Heart left ventricle (tissue), 16 donors: ENCODE measurements around the gene ZNF664. TPM values are rescaled to one million over a fixed set of nuclear protein-coding genes. Genes with fewer than 3 reads are reported as not detected.

Experiments
- ATAC-seq, 4 donors: fragments of 200-7000 bp; cut with Tn5 transposase; one replicate each; pipeline ENCODE4 v1.9.1; 2020 to 2022; ENCODE audit warnings: moderate library complexity in 4 of 4, mild to moderate bottlenecking in 3 of 4, moderate number of reproducible peaks in 1 of 4
- DNase-seq, 5 donors: peaks; one replicate each; pipeline ENCODE4 v3.0.0-alpha.2; 2020
- H3K27ac ChIP-seq, 12 donors: fragments of 200-600 bp; sonication (generic) in 4 of 12; one replicate each; pipeline versions ENCODE4 v1.5.0 to v1.8.0; 2016 to 2022; ENCODE audit warnings: mild to moderate bottlenecking in 2 of 12
- H3K27me3 ChIP-seq, 9 donors: fragments of 200-600 bp; sonication (generic) in 2 of 9; one replicate each; pipeline versions ENCODE4 v1.5.1 to v1.8.0; 2016 to 2022; ENCODE audit warnings: mild to moderate bottlenecking in 3 of 9
- H3K36me3 ChIP-seq, 9 donors: fragments of 200-600 bp; sonication (generic) in 2 of 9; one replicate each; pipeline versions ENCODE4 v1.5.0 to v1.8.0; 2018 to 2022; ENCODE audit warnings: mild to moderate bottlenecking in 2 of 9
- H3K4me1 ChIP-seq, 12 donors: fragments of 200-600 bp; sonication (generic) in 4 of 12; one replicate each; pipeline versions ENCODE4 v1.5.0 to v1.8.0; 2016 to 2022; ENCODE audit warnings: mild to moderate bottlenecking in 3 of 12
- H3K4me3 ChIP-seq, 12 donors: fragments of 200-600 bp; sonication (generic) in 4 of 12; one replicate each; pipeline versions ENCODE4 v1.5.0 to v1.8.0; 2017 to 2022; ENCODE audit warnings: mild to moderate bottlenecking in 9 of 12, moderate library complexity in 4 of 12
- H3K9me3 ChIP-seq, 12 donors: fragments of 200-600 bp; sonication (generic) in 4 of 12; one replicate each; pipeline versions ENCODE4 v1.5.0 to v1.8.0; 2016 to 2022; ENCODE audit warnings: mild to moderate bottlenecking in 1 of 12
- POLR2A ChIP-seq, 2 donors: fragments of 450-650 bp; IDR thresholded peaks; one replicate each; pipeline ENCODE4 v1.6.1; 2017; ENCODE audit warnings: antibody characterized with exemption in 2 of 2, mild to moderate bottlenecking in 2 of 2, moderate library complexity in 2 of 2
- WGBS, 4 donors: extraction: QIAGEN DNeasy Blood & Tissue Kit in 2 of 4; methylation state at CpG; one replicate each; pipeline versions ENCODE4 v1.1.5 to v1.1.7; 2013 to 2018; 5-methylcytosine and 5-hydroxymethylcytosine counted together
- intact Hi-C, 10 donors: fragments of 100-400 bp; cut with DNase I; formaldehyde crosslinking; loops; one replicate each; pipeline versions ENCODE4 v1.11.1 to v1.14.2; 2022
- polyA plus RNA-seq, 2 donors: library from polyadenylated mRNA; stranded (reverse); fragments of 200-250 nt; gene quantifications; one replicate each; pipeline ENCODE4 v1.2.3, GENCODE V29; 2013
- total RNA-seq, 9 donors: library from RNA; depleted of rRNA in 2 of 9; stranded (reverse); fragments of >200 nt in 2 of 9; fragmentation: NEBNext Ultra II Directional in 3 of 9; extraction: Animal tissue kit (Norgen Biotek cat#: 25700) in 3 of 9; gene quantifications; one replicate each; pipeline versions ENCODE4 v1.1.0 to v1.2.4, GENCODE V29; 2016 to 2023
- TF ChIP-seq, protein P1 (sequence below), 12 donors: fragments of 200-600 bp; sonication (generic) in 4 of 12; IDR thresholded peaks; one replicate each; pipeline versions ENCODE4 v1.5.0 to v1.8.0; 2018 to 2022; ENCODE audit warnings: antibody characterized with exemption in 12 of 12, mild to moderate bottlenecking in 5 of 12
- donor health status: ischemic (EF 13 %, LVEDD 7.1; RV severe dilation, severe dysfunction).
- donor health status: healthy with polysubstance abuse.
- donor health status: DM: no; HTN: yes; CAD: no.
- donor health status: DM: no; HTN: no; CAD: no.
- donor health status: ischemic (EF 25% LVEDD 6.9; RV normal size, moderate dysfunction).
- donor health status: ischemic (EF 25% LVEDD 5.7; RV mildly dilated, moderate dysfunction).
- donor health status: healthy.
- donor health status: DM: yes; HTN: yes; CAD: no.
- donor health status: ischemic (EF 35%, LVEDD 5.7; RV mildly dilated, moderate dysfunction).
- donor health status: nonischemic (EF 11% LVEDD 7.7; RV severe dilation, severe dysfunction).
- donor health status: DM: yes; HTN: yes; CAD: no.
- donor health status: PGD.
- donor health status: ischemic (EF 29% LVEDD 5.4; RV normal size, mild dysfunction).
- donor health status: nonischemic (EF 23%, LVEDD 6.1; RV moderate dilation, normal function).

Gene ZNF664
- total and polyA plus RNA-seq, 11 donors: 43.1 to 104 (median 73.3) TPM

DNA sequence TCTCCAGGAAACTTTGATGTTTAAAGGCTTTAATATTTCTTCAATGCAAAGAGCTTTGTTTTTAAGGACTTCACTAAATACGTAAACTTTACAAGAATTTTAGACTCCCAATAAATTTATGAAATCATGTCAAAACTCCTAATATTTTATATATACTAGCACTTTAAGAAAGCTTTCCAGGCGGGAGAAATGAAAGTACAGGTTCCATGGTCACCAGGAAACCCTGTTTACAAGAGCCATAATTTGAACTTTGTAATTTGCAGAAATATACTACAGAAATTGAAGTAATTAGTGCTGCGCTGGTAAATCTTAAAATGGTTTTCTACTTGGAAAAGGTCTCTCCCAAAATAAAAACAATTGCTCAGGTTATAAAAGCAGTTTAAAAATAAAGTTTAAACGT is 9.2 kb upstream of the ZNF664 start:
- TF ChIP-seq, protein P1, sequence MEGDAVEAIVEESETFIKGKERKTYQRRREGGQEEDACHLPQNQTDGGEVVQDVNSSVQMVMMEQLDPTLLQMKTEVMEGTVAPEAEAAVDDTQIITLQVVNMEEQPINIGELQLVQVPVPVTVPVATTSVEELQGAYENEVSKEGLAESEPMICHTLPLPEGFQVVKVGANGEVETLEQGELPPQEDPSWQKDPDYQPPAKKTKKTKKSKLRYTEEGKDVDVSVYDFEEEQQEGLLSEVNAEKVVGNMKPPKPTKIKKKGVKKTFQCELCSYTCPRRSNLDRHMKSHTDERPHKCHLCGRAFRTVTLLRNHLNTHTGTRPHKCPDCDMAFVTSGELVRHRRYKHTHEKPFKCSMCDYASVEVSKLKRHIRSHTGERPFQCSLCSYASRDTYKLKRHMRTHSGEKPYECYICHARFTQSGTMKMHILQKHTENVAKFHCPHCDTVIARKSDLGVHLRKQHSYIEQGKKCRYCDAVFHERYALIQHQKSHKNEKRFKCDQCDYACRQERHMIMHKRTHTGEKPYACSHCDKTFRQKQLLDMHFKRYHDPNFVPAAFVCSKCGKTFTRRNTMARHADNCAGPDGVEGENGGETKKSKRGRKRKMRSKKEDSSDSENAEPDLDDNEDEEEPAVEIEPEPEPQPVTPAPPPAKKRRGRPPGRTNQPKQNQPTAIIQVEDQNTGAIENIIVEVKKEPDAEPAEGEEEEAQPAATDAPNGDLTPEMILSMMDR (IDR thresholded peaks at IDR 0.05): no peak
- no peak for TF ChIP-seq POLR2A (IDR thresholded peaks at IDR 0.05)
- H3K4me1 ChIP-seq: peaks cover 0 to 44% (median 4%) of the 10 kb centered on the region in 12 donors
- intact Hi-C loops: no loop called here
- no peak overlapping the region for H3K4me3 ChIP-seq
- DNase-seq (no peak), ATAC-seq (no peak)
- H3K27ac ChIP-seq: peak overlapping the region in 1 of 12 donors; percentile 28
- H3K27me3 ChIP-seq: no peaks in the 10 kb centered on the region
- WGBS, 4 donors: 93 to 97% (median 95%) methylated on average over 4 of the region's 4 CpGs
- peaks cover 0 to 8% (median 0%) of the 10 kb centered on the region in 9 donors for H3K36me3 ChIP-seq
- H3K9me3 ChIP-seq: no peaks in the 10 kb centered on the region

DNA sequence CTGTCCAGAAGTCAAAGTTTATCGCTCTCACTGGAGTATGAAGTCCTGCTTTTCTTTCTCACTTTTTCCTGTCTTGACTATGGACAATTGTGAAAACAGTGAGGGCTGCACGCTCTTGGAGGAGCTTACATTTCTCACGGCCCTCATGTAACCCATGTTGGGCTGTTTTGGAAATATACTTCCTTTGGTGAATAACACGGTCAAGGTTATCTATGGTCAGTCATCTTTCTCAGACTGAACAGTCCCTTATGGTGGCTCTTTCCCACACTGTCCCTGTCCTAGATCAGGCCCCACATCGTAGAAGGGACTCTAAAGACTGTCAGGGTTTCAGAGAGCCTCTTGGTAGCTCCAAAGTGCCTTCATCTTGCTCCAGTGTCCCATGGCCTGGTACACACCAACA is 7.6 kb upstream of the ZNF664 start:
- DNase-seq (no peak), ATAC-seq (peak in 3 of 4 donors; percentile 35 to 64 (median 48))
- intact Hi-C loops: no loop called here
- Histone ChIP-seq H3K27ac (peak overlapping the region in 7 of 12 donors; percentile 11 to 58 (median 14)), H3K27me3 (no peaks in the 10 kb centered on the region), H3K9me3 (no peaks in the 10 kb centered on the region), H3K36me3 (peaks cover 0 to 8% (median 0%) of the 10 kb centered on the region in 9 donors), H3K4me1 (peaks cover 0 to 38% (median 11%) of the 10 kb centered on the region in 12 donors), H3K4me3 (no peak overlapping the region)
- TF ChIP-seq, protein P1 (IDR thresholded peaks at IDR 0.05): no peak
- TF ChIP-seq POLR2A (IDR thresholded peaks at IDR 0.05): no peak
- 58 to 70% (median 59%) methylated on average over 5 of the region's 5 CpGs for WGBS, 4 donors

DNA sequence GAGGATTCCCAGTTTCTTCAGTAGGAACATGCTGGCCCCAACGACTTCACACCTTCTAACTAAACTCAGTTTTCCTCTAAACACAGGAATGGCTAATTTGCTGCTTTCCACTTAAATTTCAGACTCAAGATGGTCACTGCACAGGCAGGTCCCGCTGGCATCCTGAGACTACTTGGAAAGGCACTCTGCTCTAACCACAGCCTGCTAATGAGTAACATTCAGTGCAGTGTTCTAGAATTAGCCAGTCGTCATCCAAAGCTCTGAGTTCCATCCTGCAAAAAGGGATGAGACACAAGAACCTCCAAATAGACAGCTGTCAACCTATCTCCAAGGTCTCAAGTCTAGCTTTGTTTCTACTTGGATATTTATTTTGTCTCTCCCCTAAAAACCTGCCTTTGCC is 6.4 kb upstream of the ZNF664 start:
- intact Hi-C loops: no loop called here
- DNase-seq: no peak
- H3K27ac ChIP-seq: peak overlapping the region in 1 of 12 donors; percentile 58

DNA sequence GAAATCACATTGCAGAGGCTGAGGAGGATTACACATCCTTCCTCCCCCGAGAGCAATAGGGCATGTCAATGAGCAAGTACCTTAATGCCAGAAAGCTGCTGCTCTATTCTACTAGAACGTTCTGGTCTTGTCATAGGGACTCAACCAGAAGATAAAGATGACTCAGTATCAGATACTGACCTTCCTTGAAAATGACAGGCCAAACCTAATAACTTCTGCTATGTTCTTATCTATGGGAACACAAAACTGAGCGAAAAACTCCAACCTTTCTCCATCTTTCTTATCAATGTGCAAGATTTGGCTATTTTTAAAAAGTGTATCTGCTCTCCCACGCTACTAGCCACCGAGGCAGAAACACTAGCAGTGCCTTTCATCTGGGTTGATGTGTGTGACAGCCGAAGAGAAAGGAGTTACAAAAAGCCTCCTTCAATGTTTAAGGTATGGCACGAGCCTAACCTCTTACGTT is 5.9 kb upstream of the ZNF664 start:
- Histone ChIP-seq H3K36me3 (peaks cover 0 to 8% (median 0%) of the 10 kb centered on the region in 9 donors), H3K4me1 (peaks cover 0 to 43% (median 17%) of the 10 kb centered on the region in 12 donors), H3K9me3 (no peaks in the 10 kb centered on the region), H3K27ac (peak overlapping the region in 2 of 12 donors; percentile 5 to 27), H3K27me3 (no peaks in the 10 kb centered on the region), H3K4me3 (no peak overlapping the region)
- TF ChIP-seq, protein P1 (IDR thresholded peaks at IDR 0.05): no peak
- no peak for TF ChIP-seq POLR2A (IDR thresholded peaks at IDR 0.05)
- intact Hi-C loops: no loop called here
- WGBS, 4 donors: 72 to 73% (median 73%) methylated on average over 8 of the region's 8 CpGs
- DNase-seq (no peak), ATAC-seq (no peak)

More for the DNA sequence above, 6.4 kb upstream of the ZNF664 start:
- TF ChIP-seq, protein P1 (IDR thresholded peaks at IDR 0.05): no peak
- no peak for TF ChIP-seq POLR2A (IDR thresholded peaks at IDR 0.05)
- peaks cover 0 to 8% (median 0%) of the 10 kb centered on the region in 9 donors for H3K36me3 ChIP-seq
- no peaks in the 10 kb centered on the region for H3K9me3 ChIP-seq
- WGBS, 4 donors: 76 to 86% (median 82%) methylated on average over 3 of the region's 3 CpGs
- H3K27me3 ChIP-seq: no peaks in the 10 kb centered on the region
- peaks cover 0 to 40% (median 17%) of the 10 kb centered on the region in 12 donors for H3K4me1 ChIP-seq
- ATAC-seq: no peak
- no peak overlapping the region for H3K4me3 ChIP-seq
